BJ (cell line): ENCODE measurements around the gene THAP10. TPM values are rescaled to one million over a fixed set of nuclear protein-coding genes. Genes with fewer than 3 reads are reported as not detected.
"Not testable (repeated sequence)": the region's sequence is repeated elsewhere in the genome, so short reads cannot be mapped to it uniquely, and the experiment has no call there.

ENCODE experiments used
- CTCF ChIA-PET: fragments of 350-600 bp; formaldehyde crosslinking; extraction: SDS; loops from one replicate; lab custom pipeline; 2021; ENCODE audit warnings: antibody characterized with exemption, inconsistent platforms; lab: Yijun Ruan, JAX
- POLR2A ChIA-PET: fragments of 300-600 bp; sonication (Branson Sonifier 250); formaldehyde crosslinking; extraction: SDS; loops from one replicate; lab custom pipeline; 2021; ENCODE audit warnings: antibody characterized with exemption; lab: Charles Lee
- DNase-seq: peaks from one replicate; pipeline ENCODE4 v3.0.0-alpha.2; 2011; ENCODE audit warnings: low read depth
- H3K27me3 ChIP-seq: 2 replicates; pipeline ENCODE4 v1.6.0; 2011; ENCODE audit warnings: low read length; ENCODE audit not compliant: control insufficient read depth, insufficient read depth
- H3K36me3 ChIP-seq: 2 replicates; pipeline ENCODE4 v1.5.1; 2011; ENCODE audit warnings: low read length; ENCODE audit not compliant: control insufficient read depth, insufficient read depth
- H3K4me3 ChIP-seq: 2 replicates; pipeline ENCODE4 v1.5.1; 2011; ENCODE audit warnings: low read depth, mild to moderate bottlenecking, control low read depth, low read length
- CTCF ChIP-seq: IDR thresholded peaks from 2 replicates; pipeline ENCODE4 v1.5.1; 2011; ENCODE audit warnings: low read depth, mild to moderate bottlenecking, control low read depth, inconsistent platforms, low read length, moderate library complexity; ENCODE audit not compliant: insufficient read depth
- polyA plus RNA-seq: library from polyadenylated mRNA; depleted of rRNA; stranded (reverse); fragments of >200 nt; gene quantifications from 2 replicates; pipeline ENCODE4 v1.2.3, GENCODE V29; 2011

The THAP10 gene
- polyA plus RNA-seq, 1 experiment: 2.8 TPM

GRCh38 chr15:70879401-70879800 lies 12.8 kb downstream of the THAP10 start:
- Histone ChIP-seq H3K36me3 (no peaks in the 10 kb centered on the region), H3K4me3 (no peak overlapping the region), H3K27me3 (no peaks in the 10 kb centered on the region)
- ChIA-PET POLR2A (no interaction called here), CTCF (interaction anchor here (0.9 to 1.9 kb wide), 5 partner anchors 10 to 67 kb away, joined by 3 to 18 read pairs (median 4); no protein-coding TSS in a partner anchor)
- TF ChIP-seq CTCF: no peak
- no peak for DNase-seq

DNA sequence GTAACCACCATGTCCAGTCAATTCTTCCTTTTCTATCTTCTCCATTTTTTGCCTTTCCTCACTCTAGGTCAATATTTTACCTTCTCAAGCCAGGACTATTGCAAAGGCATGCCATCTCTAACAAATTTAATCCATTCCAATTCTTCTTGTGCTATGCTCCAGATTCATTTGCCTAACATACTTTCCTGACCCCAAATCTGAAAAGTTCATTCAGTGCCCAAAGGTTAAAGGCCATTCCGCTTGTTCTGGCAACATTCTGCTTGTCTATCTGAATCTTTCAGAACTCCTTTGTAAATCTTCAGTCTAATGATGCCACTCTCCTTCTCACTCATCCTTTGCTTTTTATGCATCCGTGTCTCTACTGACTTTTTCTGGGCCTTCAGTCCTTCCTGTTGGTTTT lies 15.6 kb downstream of the THAP10 start:
- Histone ChIP-seq H3K36me3 (no peaks in the 10 kb centered on the region), H3K27me3 (no peaks in the 10 kb centered on the region), H3K4me3 (no peak overlapping the region)
- no peak for DNase-seq
- TF ChIP-seq CTCF: no peak
- ChIA-PET POLR2A (no interaction called here), CTCF (interaction anchor here (3.7 to 4.0 kb wide), 2 partner anchors 20 to 52 kb away, joined by 35 to 84 read pairs; partner anchors contain the start of gene LARP6)

DNA sequence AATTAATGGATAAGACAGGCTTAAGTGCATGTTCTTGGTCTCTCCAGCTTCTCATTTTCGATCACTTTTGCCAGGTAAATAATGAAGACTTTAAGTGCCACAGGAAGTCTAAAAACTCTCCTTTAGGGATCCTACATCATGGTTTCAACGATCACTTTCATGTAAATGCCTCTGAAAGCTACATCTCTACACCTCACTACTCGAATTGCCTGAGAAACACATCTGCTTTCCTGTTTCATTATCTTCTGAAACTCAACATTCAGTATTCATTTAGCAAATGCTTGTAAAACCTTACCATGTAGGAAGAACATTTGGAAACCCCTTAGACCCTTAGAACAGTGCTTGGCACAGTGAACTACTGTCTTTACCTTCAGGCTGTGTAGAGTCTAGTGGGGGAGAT lies 16.2 kb downstream of the THAP10 start:
- H3K36me3 ChIP-seq: no peaks in the 10 kb centered on the region
- CTCF ChIA-PET: interaction anchor here (2.0 to 4.0 kb wide), 5 partner anchors 9 to 64 kb away, joined by 10 to 84 read pairs (median 16); partner anchors contain the start of gene LARP6
- TF ChIP-seq CTCF: no peak
- no peaks in the 10 kb centered on the region for H3K27me3 ChIP-seq
- no peak overlapping the region for H3K4me3 ChIP-seq
- no peak for DNase-seq
- POLR2A ChIA-PET: no interaction called here

GRCh38 chr15:70875001-70875782 lies 17.0 kb downstream of the THAP10 start:
- CTCF ChIA-PET: interaction anchor here (0.7 to 4.0 kb wide), 22 partner anchors 8 to 306 kb away, joined by 3 to 84 read pairs (median 5); partner anchors contain the start of gene LARP6
- DNase-seq: no peak
- H3K27me3 ChIP-seq: no peaks in the 10 kb centered on the region
- no peaks in the 10 kb centered on the region for H3K36me3 ChIP-seq
- peak; percentile 77 for TF ChIP-seq CTCF
- H3K4me3 ChIP-seq: no peak overlapping the region
- POLR2A ChIA-PET: no interaction called here

GRCh38 chr15:70873232-70874054 lies 18.8 kb downstream of the THAP10 start:
- no peak for DNase-seq
- no peak for TF ChIP-seq CTCF
- Histone ChIP-seq H3K4me3 (no peak overlapping the region), H3K27me3 (no peaks in the 10 kb centered on the region), H3K36me3 (no peaks in the 10 kb centered on the region)
- ChIA-PET CTCF (interaction anchor here (1.0 to 4.0 kb wide), 9 partner anchors 12 to 192 kb away, joined by 4 to 84 read pairs (median 13); partner anchors contain the start of gene LARP6), POLR2A (no interaction called here)

DNA sequence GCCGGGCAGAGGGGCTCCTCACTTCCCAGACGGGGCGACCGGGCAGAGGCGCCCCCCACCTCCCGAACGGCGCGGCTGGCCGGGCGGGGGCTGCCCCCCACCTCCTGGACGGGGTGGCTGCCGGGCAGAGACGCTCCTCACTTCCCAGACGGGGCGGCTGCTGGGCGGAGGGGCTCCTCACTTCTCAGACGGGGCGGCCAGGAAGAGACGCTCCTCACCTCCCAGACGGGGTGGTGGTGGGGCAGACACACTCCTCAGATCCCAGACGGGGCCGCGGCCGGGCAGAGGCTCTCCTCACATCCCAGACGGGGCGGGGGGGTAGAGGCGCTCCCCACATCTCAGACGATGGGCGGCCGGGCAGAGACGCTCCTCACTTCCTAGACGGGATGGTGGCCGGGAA lies 20.7 kb downstream of the THAP10 start:
- H3K4me3 ChIP-seq, POLR2A ChIA-PET, H3K27me3 ChIP-seq, DNase-seq, H3K36me3 ChIP-seq: not testable (repeated sequence)
- CTCF ChIA-PET: interaction anchor here (3.8 kb wide), 1 partner anchor 47 kb away, joined by 43 read pairs; no protein-coding TSS in a partner anchor
